Anterior cingulate cortex (tissue), 58 donors: Measurements from ENCODE around the gene PHACTR3.

Experiments used
- DNase-seq, 58 donors: peaks; one replicate each; lab custom pipeline; 2025; lab: John Stamatoyannopoulos, UW

Gene PHACTR3

GRCh38 chr20:59665656-59666555 lies 61.6 kb downstream of the PHACTR3 start:
- no peak for DNase-seq

GRCh38 chr20:59666586-59666985 lies 62.2 kb downstream of the PHACTR3 start:
- DNase-seq: no peak

GRCh38 chr20:59667131-59667530 lies 62.8 kb downstream of the PHACTR3 start:
- no peak for DNase-seq

GRCh38 chr20:59667981-59668515 lies 63.7 kb downstream of the PHACTR3 start:
- no peak for DNase-seq

- no peak for DNase-seq
Observed at GRCh38 chr20:59668926-59669850, 64.8 kb downstream of the PHACTR3 start.

GRCh38 chr20:59670786-59671492 lies 66.6 kb downstream of the PHACTR3 start:
- peak in 18 of 58 donors; percentile 21 to 75 (median 49) for DNase-seq

- no peak for DNase-seq
Observed at GRCh38 chr20:59671661-59672471, 67.5 kb downstream of the PHACTR3 start.

GRCh38 chr20:59672576-59672975 lies 68.2 kb downstream of the PHACTR3 start:
- DNase-seq: no peak

GRCh38 chr20:59673288-59673997 lies 69.1 kb downstream of the PHACTR3 start:
- DNase-seq: no peak

GRCh38 chr20:59673998-59674445 lies 69.7 kb downstream of the PHACTR3 start:
- DNase-seq: no peak

- DNase-seq: peak in 7 of 58 donors; percentile 27 to 44 (median 36)
Observed at GRCh38 chr20:59676126-59676850, 71.9 kb downstream of the PHACTR3 start.

GRCh38 chr20:59676851-59677182 lies 72.5 kb downstream of the PHACTR3 start:
- DNase-seq: peak in 2 of 58 donors; percentile 10 to 44

GRCh38 chr20:59677586-59677985 lies 73.2 kb downstream of the PHACTR3 start:
- no peak for DNase-seq

- DNase-seq: peak in 22 of 58 donors; percentile 13 to 65 (median 39)
Observed at GRCh38 chr20:59678288-59678687, 73.9 kb downstream of the PHACTR3 start.

- no peak for DNase-seq
Observed at GRCh38 chr20:59678951-59679350, 74.6 kb downstream of the PHACTR3 start.

GRCh38 chr20:59680148-59680650 lies 75.9 kb downstream of the PHACTR3 start:
- no peak for DNase-seq

- no peak for DNase-seq
Observed at GRCh38 chr20:59680852-59681251, 76.5 kb downstream of the PHACTR3 start.

- DNase-seq: peak in 8 of 58 donors; percentile 10 to 52 (median 26)
Observed at GRCh38 chr20:59682603-59683002, 78.3 kb downstream of the PHACTR3 start.
